ENCODE measurements around the gene DVL3.

DNA sequence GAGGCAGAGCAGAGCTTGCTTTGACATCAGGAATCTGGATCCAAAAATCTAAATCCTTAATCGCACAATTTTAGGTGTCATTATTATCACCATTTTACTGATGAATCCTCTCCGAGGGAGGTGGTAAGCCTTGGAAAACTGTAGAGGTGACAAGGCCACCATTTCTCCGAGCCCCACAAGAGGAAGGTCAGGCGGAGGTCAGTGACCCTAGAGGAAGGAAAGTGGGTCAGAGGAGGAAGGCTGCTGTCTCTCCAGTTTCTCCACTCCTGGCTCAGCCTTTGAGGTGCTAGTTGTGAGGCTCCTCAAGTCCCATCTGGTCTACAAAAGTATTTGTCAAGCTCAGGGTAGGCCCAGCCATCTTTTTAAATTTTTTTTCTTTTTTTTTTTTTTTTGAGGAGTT, 3.2 kb downstream of the DVL3 start:
- no peak for TF ChIP-seq POLR2AphosphoS5 (IDR thresholded peaks at IDR 0.05; ENCODE audit: low read depth, low read length)
- TF ChIP-seq EZH2phosphoT487 (IDR thresholded peaks at IDR 0.05; ENCODE audit: borderline replicate concordance) = no peak
- no peak for TF ChIP-seq CEBPB (IDR thresholded peaks at IDR 0.05; ENCODE audit: low read depth)
- no peak for TF ChIP-seq FOSL1 (IDR thresholded peaks at IDR 0.05; ENCODE audit: low read depth)
